Left cardiac atrium (tissue), 2 donors: ENCODE measurements around the gene PRCP. TPM values are rescaled to one million over a fixed set of nuclear protein-coding genes. Genes with fewer than 3 reads are reported as not detected.

Experiments
- total RNA-seq, 2 donors: library from RNA; stranded (reverse); fragmentation: NEBNext Ultra II Directional; extraction: Animal tissue kit (Norgen Biotek cat#: 25700); gene quantifications; one replicate each; pipeline ENCODE4 v1.2.1, GENCODE V29; 2021
- donor health status: DM: no; HTN: yes; CAD: no; lungs with severe emphysema.
- donor health status: DM: yes; HTN: yes; CAD: no.

The PRCP gene
- total RNA-seq, 2 donors from 2014 or later: 65.5 to 97.4 TPM

Other genes starting within 250 kb of the PRCP start
- 1 to 10 TPM; 1.7 to 2.0 TPM for gene FAM181B, start 166.6 kb downstream of the PRCP start, total RNA-seq
- gene DDIAS, start 1.3 kb upstream of the PRCP start, total RNA-seq: 1 to 10 TPM in 1 of 2 donors, under 1 TPM in 1; 0.86 to 2.3 TPM
- gene RAB30, start 171.5 kb upstream of the PRCP start, total RNA-seq: 10 to 100 TPM; 17.0 to 24.2 TPM